AG04449 (cell line): Measurements from ENCODE around the gene PIK3AP1.

Source experiments
- CTCF ChIA-PET: fragments of 350-600 bp; formaldehyde crosslinking; extraction: SDS; loops from one replicate; lab custom pipeline; 2021; ENCODE audit warnings: antibody characterized with exemption; lab: Yijun Ruan, JAX
- POLR2A ChIA-PET: fragments of 400-600, 350-600 bp; formaldehyde crosslinking; extraction: SDS; loops from one replicate; lab custom pipeline; 2020; ENCODE audit warnings: antibody characterized with exemption, inconsistent platforms; lab: Yijun Ruan, JAX
- DNase-seq: peaks from one replicate; pipeline ENCODE4 v3.0.0-alpha.2; 2010; ENCODE audit warnings: low read depth, low spot score
- H3K4me3 ChIP-seq: 2 replicates; pipeline ENCODE4 v1.5.1; 2011; ENCODE audit warnings: low read depth, mild to moderate bottlenecking, control low read depth, low read length
- TF ChIP-seq, protein P1 (sequence below): IDR thresholded peaks from one replicate; pipeline ENCODE4 v1.5.1; 2011; ENCODE audit warnings: mild to moderate bottlenecking, moderate library complexity, low read length, control low read depth, inconsistent platforms; ENCODE audit not compliant: insufficient read depth; ENCODE audit errors: missing control alignments

Gene PIK3AP1

DNA sequence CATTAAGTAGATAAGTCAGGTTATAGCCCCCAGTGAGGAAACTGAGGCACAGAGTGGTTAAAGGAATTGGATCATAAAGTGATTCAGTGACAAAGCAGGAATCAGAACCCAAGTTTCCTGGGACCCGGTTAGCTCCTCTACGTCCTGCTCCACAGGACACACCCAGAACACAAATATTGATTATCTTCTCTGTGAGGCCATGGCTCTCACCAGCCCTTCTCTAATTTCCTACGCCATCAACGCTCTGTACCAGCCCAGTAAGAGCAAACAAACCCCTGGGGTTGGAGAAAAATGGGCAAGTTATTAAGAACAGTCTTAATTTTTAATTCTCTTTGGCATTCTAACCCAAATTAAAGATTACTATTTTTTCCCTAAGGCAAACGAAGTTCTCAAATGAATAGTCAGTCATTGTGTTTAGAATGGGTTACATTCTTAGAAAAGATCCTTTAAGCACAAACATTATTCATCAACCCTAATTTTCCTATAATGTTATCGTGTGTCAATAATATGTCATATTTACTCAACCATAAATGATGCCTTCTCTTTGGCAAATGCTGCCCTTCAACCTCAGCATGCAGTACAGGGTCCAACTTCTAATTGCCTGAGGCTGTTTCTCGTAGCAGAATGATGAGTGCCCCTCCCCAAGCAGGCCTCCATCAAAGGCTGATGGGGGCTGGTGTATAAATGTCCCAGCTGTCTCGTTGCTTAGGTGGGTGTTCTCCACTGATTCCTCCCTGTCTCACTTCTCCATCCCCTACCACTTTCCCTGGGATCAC lies 108.1 kb downstream of the PIK3AP1 start:
- DNase-seq, result no peak
- no peak overlapping the region for H3K4me3 ChIP-seq
- ChIA-PET POLR2A (no interaction called here), CTCF (no interaction called here)
- TF ChIP-seq, protein P1, sequence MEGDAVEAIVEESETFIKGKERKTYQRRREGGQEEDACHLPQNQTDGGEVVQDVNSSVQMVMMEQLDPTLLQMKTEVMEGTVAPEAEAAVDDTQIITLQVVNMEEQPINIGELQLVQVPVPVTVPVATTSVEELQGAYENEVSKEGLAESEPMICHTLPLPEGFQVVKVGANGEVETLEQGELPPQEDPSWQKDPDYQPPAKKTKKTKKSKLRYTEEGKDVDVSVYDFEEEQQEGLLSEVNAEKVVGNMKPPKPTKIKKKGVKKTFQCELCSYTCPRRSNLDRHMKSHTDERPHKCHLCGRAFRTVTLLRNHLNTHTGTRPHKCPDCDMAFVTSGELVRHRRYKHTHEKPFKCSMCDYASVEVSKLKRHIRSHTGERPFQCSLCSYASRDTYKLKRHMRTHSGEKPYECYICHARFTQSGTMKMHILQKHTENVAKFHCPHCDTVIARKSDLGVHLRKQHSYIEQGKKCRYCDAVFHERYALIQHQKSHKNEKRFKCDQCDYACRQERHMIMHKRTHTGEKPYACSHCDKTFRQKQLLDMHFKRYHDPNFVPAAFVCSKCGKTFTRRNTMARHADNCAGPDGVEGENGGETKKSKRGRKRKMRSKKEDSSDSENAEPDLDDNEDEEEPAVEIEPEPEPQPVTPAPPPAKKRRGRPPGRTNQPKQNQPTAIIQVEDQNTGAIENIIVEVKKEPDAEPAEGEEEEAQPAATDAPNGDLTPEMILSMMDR, result no peak

DNA sequence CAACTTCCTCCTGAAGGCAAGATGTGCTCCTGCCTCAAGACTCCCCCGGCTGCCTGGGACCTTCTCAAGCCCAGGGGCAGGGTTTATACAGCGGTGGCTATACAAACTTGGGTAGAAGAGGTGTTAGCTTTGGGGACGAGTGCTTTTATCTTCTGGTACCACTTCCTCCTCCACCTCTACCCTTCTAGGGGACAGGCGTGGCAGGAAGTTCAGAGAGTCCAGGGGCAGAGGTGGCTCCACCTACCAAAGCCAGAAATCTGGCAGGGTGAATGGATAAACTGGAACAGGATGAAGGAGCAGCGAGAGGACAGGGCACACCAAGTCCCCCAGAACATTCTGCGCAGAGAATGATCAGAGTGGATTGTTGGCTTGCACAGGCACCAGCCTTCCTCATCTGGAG lies 109.5 kb downstream of the PIK3AP1 start:
- no peak for DNase-seq
- TF ChIP-seq, protein P1, result no peak
- H3K4me3 ChIP-seq, result no peak overlapping the region
- ChIA-PET CTCF (interaction anchor here (0.9 kb wide), 1 partner anchor 28 kb away, joined by 3 read pairs; no protein-coding TSS in a partner anchor), POLR2A (interaction anchor here (0.6 kb wide), 1 partner anchor 230 kb away, joined by 5 read pairs; no protein-coding TSS in a partner anchor)

DNA sequence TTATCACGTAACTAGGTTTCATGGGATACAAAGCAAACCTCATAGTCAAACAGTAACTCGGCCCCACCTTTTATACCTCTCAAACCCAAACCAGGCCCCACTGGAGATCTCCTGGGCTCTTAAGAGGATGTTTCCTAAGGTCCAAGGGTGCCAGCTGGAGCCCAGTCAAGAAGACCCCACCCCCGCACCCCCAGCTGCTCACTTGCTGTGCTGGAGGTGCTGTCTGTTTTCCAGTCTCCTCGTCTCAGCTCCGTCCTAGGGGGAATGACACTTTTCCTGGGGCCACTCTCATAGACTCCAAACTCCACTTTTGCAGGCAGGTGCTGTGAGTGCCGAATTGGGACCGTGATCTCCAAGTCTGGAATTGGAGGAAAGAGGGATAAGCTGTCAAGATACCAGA lies 110.8 kb downstream of the PIK3AP1 start:
- H3K4me3 ChIP-seq, result no peak overlapping the region
- TF ChIP-seq, protein P1, result no peak
- ChIA-PET POLR2A (no interaction called here), CTCF (no interaction called here)
- no peak for DNase-seq

DNA sequence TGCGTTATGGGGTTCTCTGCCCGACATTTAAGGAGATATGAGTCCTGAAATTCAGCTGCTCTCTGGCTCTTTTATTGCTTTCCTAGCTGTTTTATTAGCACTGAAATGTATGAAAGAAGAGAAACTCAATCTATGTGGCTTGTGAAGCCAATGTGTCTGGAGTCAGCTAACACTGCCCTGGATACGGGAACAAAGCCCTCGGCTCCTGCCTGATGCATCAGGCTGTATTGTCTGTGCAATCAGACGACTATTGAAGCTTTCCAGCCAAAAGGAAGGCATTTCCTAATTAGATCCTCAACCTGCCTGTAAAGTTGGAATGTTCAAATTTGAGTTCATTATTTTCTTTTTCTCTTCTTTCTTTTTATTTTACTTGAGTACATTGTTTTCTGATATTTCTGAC lies 111.5 kb downstream of the PIK3AP1 start:
- H3K4me3 ChIP-seq, result no peak overlapping the region
- no peak for DNase-seq
- TF ChIP-seq, protein P1, result no peak
- ChIA-PET CTCF (no interaction called here), POLR2A (no interaction called here)

DNA sequence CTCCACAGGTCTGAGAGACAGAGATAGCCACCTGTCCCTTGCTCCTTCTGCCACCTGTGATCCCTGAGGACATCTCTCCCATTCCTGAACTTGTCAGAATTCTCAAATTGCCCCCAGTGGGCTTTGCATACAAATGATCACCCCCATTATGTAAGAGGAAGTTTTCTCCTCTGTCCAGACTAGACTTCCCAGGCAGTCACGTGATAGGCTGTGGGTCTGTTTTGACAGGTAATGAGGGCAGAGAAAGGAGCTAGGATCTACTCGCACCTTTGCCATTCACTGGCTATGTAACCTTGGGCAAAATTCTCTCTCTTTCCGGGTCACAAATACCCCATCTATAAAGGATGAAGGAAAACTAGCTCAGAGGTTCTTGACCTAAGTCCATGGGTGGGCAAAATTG lies 112.1 kb downstream of the PIK3AP1 start:
- H3K4me3 ChIP-seq, result no peak overlapping the region
- TF ChIP-seq, protein P1, result no peak
- ChIA-PET CTCF (no interaction called here), POLR2A (no interaction called here)
- no peak for DNase-seq

DNA sequence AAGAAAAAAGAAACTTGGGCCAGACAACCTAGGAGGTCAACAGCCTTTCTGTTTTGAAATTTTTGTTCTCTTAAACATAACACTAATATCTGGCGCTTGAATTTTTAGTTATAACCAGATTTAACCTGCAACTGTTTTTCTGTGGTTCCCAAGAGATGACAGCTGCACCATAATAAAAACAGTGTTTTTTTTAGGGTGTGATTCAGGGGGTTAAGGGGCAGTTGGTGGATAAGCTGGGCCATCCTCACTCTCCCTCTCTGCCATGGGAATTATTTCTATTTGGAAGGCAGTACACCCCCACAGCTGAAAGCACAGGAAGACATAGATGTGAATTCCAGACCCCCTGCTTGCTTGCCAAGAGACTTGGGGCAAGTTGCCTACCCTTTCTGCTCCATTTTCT lies 113.4 kb downstream of the PIK3AP1 start:
- H3K4me3 ChIP-seq, result no peak overlapping the region
- TF ChIP-seq, protein P1, result no peak
- POLR2A ChIA-PET, result interaction anchor here (1.4 kb wide), 1 partner anchor 20 kb away, joined by 4 read pairs; the partner anchor contains the start of gene TM9SF3
- CTCF ChIA-PET, result interaction anchor here (0.9 kb wide), 1 partner anchor 17 kb away, joined by 3 read pairs; no protein-coding TSS in a partner anchor
- DNase-seq, result no peak
